Neural progenitor cell (in vitro differentiated cells): ENCODE results near the gene BAHD1. TPM values are rescaled to one million over a fixed set of nuclear protein-coding genes. Genes with fewer than 3 reads are reported as not detected.

Experiments used
- DNase-seq: peaks from one replicate; pipeline ENCODE4 v3.0.0-alpha.2; 2016; ENCODE audit warnings: low spot score
- H2AFZ ChIP-seq: fragments of 200-600 bp; sonication (generic); replicated peaks from 2 replicates; pipeline ENCODE4 v1.6.1; 2016; ENCODE audit warnings: antibody characterized with exemption
- H3F3A ChIP-seq: fragments of 200-600 bp; sonication (generic); 2 replicates; pipeline ENCODE4 v1.6.1; 2016; ENCODE audit warnings: antibody characterized with exemption, low read depth
- H3K27ac ChIP-seq: fragments of 200-600 bp; sonication (generic); 2 replicates; pipeline ENCODE4 v1.5.1; 2016; ENCODE audit warnings: mild to moderate bottlenecking
- H3K27me3 ChIP-seq: fragments of 200-600 bp; sonication (generic); 2 replicates; pipeline ENCODE4 v1.6.1; 2016; ENCODE audit warnings: mild to moderate bottlenecking, moderate library complexity
- H3K36me3 ChIP-seq: fragments of 200-600 bp; sonication (generic); 2 replicates; pipeline ENCODE4 v1.5.1; 2016
- H3K4me1 ChIP-seq: fragments of 200-600 bp; sonication (generic); 2 replicates; pipeline ENCODE4 v1.6.1; 2016; ENCODE audit warnings: mixed run types
- H3K4me2 ChIP-seq: fragments of 200-600 bp; sonication (generic); 2 replicates; pipeline ENCODE4 v1.6.1; 2016
- H3K4me3 ChIP-seq: fragments of 200-600 bp; sonication (generic); 2 replicates; pipeline ENCODE4 v1.5.1; 2016
- H3K79me2 ChIP-seq: fragments of 200-600 bp; sonication (generic); 2 replicates; pipeline ENCODE4 v1.6.1; 2016; ENCODE audit warnings: low read depth
- H3K9ac ChIP-seq: fragments of 200-600 bp; sonication (generic); 2 replicates; pipeline ENCODE4 v1.6.1; 2016
- H3K9me3 ChIP-seq: fragments of 200-600 bp; sonication (generic); 2 replicates; pipeline ENCODE4 v1.5.1; 2016; ENCODE audit warnings: low read depth
- H4K20me1 ChIP-seq: fragments of 200-600 bp; sonication (generic); 2 replicates; pipeline ENCODE4 v1.6.1; 2016; ENCODE audit warnings: low read depth
- H3K27ac Mint-ChIP-seq: 3 replicates; pipeline ENCODE4 v1.8.0; 2021; ENCODE audit warnings: mixed read lengths
- H3K27me3 Mint-ChIP-seq: 2 replicates; pipeline ENCODE4 v1.8.0; 2022; ENCODE audit warnings: low read depth, mild to moderate bottlenecking, inconsistent platforms, moderate library complexity, mixed read lengths; ENCODE audit not compliant: insufficient read depth
- H3K36me3 Mint-ChIP-seq: 3 replicates; pipeline ENCODE4 v1.8.0; 2021; ENCODE audit warnings: mixed read lengths
- H3K4me1 Mint-ChIP-seq: 3 replicates; pipeline ENCODE4 v1.8.0; 2021; ENCODE audit warnings: mixed read lengths
- H3K4me3 Mint-ChIP-seq: 3 replicates; pipeline ENCODE4 v1.8.0; 2021; ENCODE audit warnings: mild to moderate bottlenecking, moderate library complexity, mixed read lengths
- H3K9me3 Mint-ChIP-seq: 3 replicates; pipeline ENCODE4 v1.8.0; 2020; ENCODE audit warnings: mixed read lengths
- EZH2 ChIP-seq: fragments of 200-600 bp; sonication (generic); IDR thresholded peaks from 2 replicates; pipeline ENCODE4 v1.6.1; 2017; ENCODE audit warnings: antibody characterized with exemption, mild to moderate bottlenecking, moderate library complexity
- EZH2phosphoT487 ChIP-seq: fragments of 200-600 bp; sonication (generic); IDR thresholded peaks from 2 replicates; pipeline ENCODE4 v1.6.1; 2017; ENCODE audit warnings: antibody characterized with exemption
- total RNA-seq: library from RNA; depleted of rRNA; stranded (reverse); fragments of >200 nt; gene quantifications from 2 replicates; pipeline ENCODE4 v1.2.3, GENCODE V29; 2015; ENCODE audit warnings: low replicate concordance
- TF ChIP-seq, protein P1 (sequence below): fragments of 200-600 bp; sonication (generic); IDR thresholded peaks from 2 replicates; pipeline ENCODE4 v1.5.1; 2017; ENCODE audit warnings: antibody characterized with exemption, mild to moderate bottlenecking

BAHD1 gene
- total RNA-seq, 1 donor from 2014 or later = 5.8 TPM

DNA sequence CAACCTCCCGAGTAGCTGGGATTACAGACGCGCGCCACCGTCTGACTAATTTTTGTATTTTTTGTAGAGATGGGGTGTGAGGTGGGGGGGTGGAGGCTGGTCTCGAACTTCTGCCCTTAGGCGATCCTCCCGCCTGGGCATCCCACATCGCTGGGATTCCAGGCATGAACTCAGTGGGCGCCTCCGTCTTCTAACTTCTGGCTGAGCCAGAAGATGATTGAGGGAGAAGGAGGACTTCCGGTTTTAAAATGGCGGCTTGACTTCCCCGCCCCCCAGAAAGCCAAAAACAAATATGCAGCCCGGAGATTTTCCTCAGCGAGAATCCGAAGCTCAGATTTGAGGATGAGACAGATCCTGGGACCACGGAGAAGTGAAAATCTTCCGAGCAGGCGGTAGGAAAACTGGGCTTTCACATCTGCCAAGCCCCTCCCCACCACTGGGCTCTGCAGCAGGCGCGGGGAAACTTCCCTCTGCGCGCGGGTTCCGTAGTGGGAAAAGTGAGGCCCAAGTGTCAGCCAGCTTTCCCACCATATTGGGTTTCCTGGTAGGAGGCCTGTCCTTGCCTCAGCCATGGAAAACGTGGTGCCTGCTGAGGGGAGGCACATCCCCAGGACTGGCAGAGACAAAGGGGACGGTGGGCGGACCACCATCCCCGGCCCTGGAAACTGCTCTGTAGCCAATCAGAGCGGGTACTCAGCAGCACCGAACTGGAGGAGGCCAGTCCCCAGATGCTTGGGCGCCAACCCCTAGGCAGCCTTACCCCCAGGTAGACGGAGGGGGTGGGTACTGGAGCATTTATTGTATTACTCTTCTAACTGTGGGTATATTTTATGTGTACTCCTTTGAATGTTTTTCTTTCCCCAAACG lies 47.3 kb downstream of the BAHD1 start:
- Mint-ChIP-seq H3K4me3 (no peak overlapping the region), H3K36me3 (no peaks in the 10 kb centered on the region), H3K9me3 (peaks cover 4% of the 10 kb centered on the region), H3K4me1 (no peaks in the 10 kb centered on the region), H3K27ac (no peak overlapping the region), H3K27me3 (peaks cover 14% of the 10 kb centered on the region)
- Histone ChIP-seq H3F3A (no peaks in the 10 kb centered on the region), H4K20me1 (no peaks in the 10 kb centered on the region), H3K9ac (no peak overlapping the region), H3K27ac (no peak overlapping the region), H3K79me2 (no peaks in the 10 kb centered on the region), H3K4me1 (no peaks in the 10 kb centered on the region), H3K36me3 (no peaks in the 10 kb centered on the region), H2AFZ (no peak overlapping the region), H3K4me3 (no peak overlapping the region), H3K27me3 (no peaks in the 10 kb centered on the region), H3K4me2 (no peak overlapping the region), H3K9me3 (no peaks in the 10 kb centered on the region)
- TF ChIP-seq, protein P1, sequence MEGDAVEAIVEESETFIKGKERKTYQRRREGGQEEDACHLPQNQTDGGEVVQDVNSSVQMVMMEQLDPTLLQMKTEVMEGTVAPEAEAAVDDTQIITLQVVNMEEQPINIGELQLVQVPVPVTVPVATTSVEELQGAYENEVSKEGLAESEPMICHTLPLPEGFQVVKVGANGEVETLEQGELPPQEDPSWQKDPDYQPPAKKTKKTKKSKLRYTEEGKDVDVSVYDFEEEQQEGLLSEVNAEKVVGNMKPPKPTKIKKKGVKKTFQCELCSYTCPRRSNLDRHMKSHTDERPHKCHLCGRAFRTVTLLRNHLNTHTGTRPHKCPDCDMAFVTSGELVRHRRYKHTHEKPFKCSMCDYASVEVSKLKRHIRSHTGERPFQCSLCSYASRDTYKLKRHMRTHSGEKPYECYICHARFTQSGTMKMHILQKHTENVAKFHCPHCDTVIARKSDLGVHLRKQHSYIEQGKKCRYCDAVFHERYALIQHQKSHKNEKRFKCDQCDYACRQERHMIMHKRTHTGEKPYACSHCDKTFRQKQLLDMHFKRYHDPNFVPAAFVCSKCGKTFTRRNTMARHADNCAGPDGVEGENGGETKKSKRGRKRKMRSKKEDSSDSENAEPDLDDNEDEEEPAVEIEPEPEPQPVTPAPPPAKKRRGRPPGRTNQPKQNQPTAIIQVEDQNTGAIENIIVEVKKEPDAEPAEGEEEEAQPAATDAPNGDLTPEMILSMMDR = no peak
- TF ChIP-seq EZH2phosphoT487 = no peak
- TF ChIP-seq EZH2 = no peak
- no peak for DNase-seq

DNA sequence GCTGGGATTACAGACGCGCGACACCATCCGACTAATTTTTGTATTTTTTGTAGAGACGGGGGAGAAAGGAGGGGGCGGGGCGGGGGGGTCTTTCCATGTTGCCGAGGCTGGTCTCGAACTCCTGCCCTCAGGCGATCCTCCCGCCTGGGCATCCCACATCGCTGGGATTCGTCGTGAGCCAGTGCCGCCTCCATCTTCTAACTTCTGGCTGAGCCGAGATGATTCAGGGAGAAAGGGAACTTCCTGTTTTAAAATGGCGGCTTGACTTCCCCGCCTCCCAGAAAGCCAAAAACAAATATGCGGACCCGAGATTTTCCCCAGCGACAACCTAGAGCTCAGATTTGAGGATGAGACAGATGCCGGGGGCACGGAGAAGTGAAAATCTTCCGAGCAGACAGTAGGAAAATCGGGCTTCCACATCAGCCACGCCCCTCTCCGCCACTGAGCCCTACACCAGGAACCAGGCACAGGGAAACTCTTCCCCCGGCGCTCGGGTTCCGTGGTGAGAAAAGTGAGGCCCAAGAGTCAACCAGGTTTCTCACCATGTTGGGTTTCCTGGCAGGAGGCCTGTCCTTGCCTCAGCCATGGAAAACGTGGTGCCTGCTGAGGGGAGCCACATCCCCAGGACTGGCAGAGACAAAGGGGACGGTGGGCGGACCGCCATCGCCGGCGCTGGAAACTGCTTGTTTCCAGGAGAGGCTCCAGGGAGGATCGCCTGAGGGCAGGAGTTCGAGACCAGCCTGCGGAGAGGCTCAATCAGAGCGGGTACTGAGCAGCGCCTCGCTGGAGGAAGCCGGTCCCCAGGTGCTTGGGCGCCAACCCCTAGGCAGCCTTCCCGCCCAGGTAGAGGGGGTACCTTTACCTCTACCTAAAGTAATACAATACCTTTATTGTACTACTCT lies 48.8 kb downstream of the BAHD1 start:
- Histone ChIP-seq H3K9me3 (no peaks in the 10 kb centered on the region), H3K79me2 (no peaks in the 10 kb centered on the region), H3K36me3 (no peaks in the 10 kb centered on the region), H3K27ac (no peak overlapping the region), H3K27me3 (no peaks in the 10 kb centered on the region), H3K4me3 (no peak overlapping the region), H3K4me1 (no peaks in the 10 kb centered on the region), H2AFZ (peak overlapping the region; percentile 42), H4K20me1 (no peaks in the 10 kb centered on the region), H3K9ac (no peak overlapping the region), H3K4me2 (no peak overlapping the region), H3F3A (no peaks in the 10 kb centered on the region)
- no peak for DNase-seq
- peaks cover 7% of the 10 kb centered on the region for H3K27me3 Mint-ChIP-seq
- H3K27ac Mint-ChIP-seq = no peak overlapping the region
- H3K4me1 Mint-ChIP-seq = peaks cover 10% of the 10 kb centered on the region
- H3K9me3 Mint-ChIP-seq = peaks cover 2% of the 10 kb centered on the region
- TF ChIP-seq EZH2 (no peak), EZH2phosphoT487 (no peak)
- TF ChIP-seq, protein P1 = no peak
- H3K36me3 Mint-ChIP-seq = no peaks in the 10 kb centered on the region
- H3K4me3 Mint-ChIP-seq = no peak overlapping the region

DNA sequence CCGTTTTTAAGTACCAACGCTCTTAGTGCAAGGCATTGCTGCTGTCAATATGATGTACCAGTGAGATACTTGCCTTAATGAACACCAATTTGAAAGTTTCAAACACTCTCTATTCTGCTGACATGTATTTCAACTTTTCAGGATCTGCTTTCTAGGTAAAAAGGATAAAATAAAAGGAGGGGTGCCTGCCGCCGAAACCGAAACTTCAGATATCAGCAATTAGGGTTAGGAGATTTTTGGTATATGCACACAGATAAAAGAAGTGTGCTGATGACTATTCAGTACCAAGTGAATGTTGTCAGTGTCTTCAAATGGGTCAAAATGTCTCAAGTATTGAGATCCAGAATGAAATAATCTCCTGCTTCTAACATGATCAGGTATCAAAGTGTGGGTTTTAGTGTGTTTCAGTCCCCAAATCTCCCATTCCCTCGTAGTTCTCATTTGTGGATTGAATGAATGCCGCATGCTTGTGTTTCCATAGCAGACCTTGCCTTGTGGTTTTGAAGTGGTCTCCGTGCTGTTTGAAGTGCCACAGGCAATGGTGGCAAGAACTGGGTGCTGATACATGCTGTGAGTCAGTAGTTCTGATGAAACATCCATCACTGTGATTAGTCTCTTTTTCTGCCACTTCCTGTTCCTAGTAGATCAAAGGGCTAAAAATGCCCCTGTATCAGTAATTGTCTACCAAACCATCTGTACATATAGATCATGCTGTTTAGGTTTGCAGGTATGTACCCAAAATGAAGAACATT lies 52.5 kb downstream of the BAHD1 start:
- Histone ChIP-seq H3K9me3 (no peaks in the 10 kb centered on the region), H3K27me3 (no peaks in the 10 kb centered on the region), H3K4me1 (no peaks in the 10 kb centered on the region), H3K27ac (no peak overlapping the region), H3K79me2 (no peaks in the 10 kb centered on the region), H3K36me3 (no peaks in the 10 kb centered on the region), H3K9ac (no peak overlapping the region), H3K4me3 (no peak overlapping the region), H3F3A (no peaks in the 10 kb centered on the region), H2AFZ (no peak overlapping the region), H3K4me2 (no peak overlapping the region), H4K20me1 (no peaks in the 10 kb centered on the region)
- H3K4me1 Mint-ChIP-seq = peaks cover 13% of the 10 kb centered on the region
- H3K9me3 Mint-ChIP-seq = peaks cover 5% of the 10 kb centered on the region
- H3K36me3 Mint-ChIP-seq = no peaks in the 10 kb centered on the region
- H3K27me3 Mint-ChIP-seq = peaks cover 5% of the 10 kb centered on the region
- H3K27ac Mint-ChIP-seq = no peak overlapping the region
- DNase-seq = no peak
- TF ChIP-seq EZH2 (no peak), EZH2phosphoT487 (no peak)
- TF ChIP-seq, protein P1 = no peak
- no peak overlapping the region for H3K4me3 Mint-ChIP-seq
